B cell (primary cell): ENCODE results near the gene DEXI. TPM values are rescaled to one million over a fixed set of nuclear protein-coding genes. Genes with fewer than 3 reads are reported as not detected.
"Not testable (repeated sequence)": the region's sequence is repeated elsewhere in the genome, so short reads cannot be mapped to it uniquely, and the experiment has no call there.

Source experiments
- ATAC-seq: fragments of 200-7000 bp; cut with Tn5 transposase; one replicate; pipeline ENCODE4 v1.10.0; 2021; ENCODE audit warnings: low read depth, mild to moderate bottlenecking, moderate number of reproducible peaks, moderate library complexity
- CTCF ChIA-PET: fragments of 350-600 bp; sonication (Branson Sonifier 250); formaldehyde crosslinking; loops from one replicate; lab custom pipeline; 2021; ENCODE audit warnings: antibody characterized with exemption, inconsistent platforms; lab: Charles Lee
- POLR2A ChIA-PET: fragments of 350-600 bp; sonication (Branson Sonifier 250); formaldehyde crosslinking; loops from one replicate; lab custom pipeline; 2021; ENCODE audit warnings: antibody characterized with exemption; lab: Charles Lee
- DNase-seq: peaks from one replicate; pipeline ENCODE4 v3.0.0; 2013
- H2AFZ ChIP-seq: 2 replicates; pipeline ENCODE4 v1.6.1; 2012; ENCODE audit warnings: mild to moderate bottlenecking, low read depth, low read length; ENCODE audit not compliant: insufficient read depth, poor library complexity, severe bottlenecking
- H3K27ac ChIP-seq, 2 donors: 1 replicate in 1 of 2; 2 replicates in 1 of 2; pipeline ENCODE4 v1.5.1; 2012 to 2013; ENCODE audit warnings: low read length in 2 of 2, mild to moderate bottlenecking in 2 of 2, moderate library complexity in 1 of 2
- H3K27me3 ChIP-seq, 4 experiments: fragments of 200-600 bp in 1 of 4; sonication (generic) in 1 of 4; replicated peaks in 1 of 4; 1 replicate in 2 of 4; 2 replicates in 2 of 4; pipeline versions ENCODE4 v1.6.1 to v1.7.0; 2013 to 2016; ENCODE audit warnings: low read length in 3 of 4, mild to moderate bottlenecking in 2 of 4, mixed read lengths in 1 of 4, moderate library complexity in 1 of 4; ENCODE audit not compliant: insufficient read depth in 4 of 4, control insufficient read depth in 3 of 4; ENCODE audit errors: control extremely low read depth in 1 of 4
- H3K36me3 ChIP-seq, 2 experiments: replicated peaks in 1 of 2; 1 replicate in 1 of 2; 2 replicates in 1 of 2; pipeline versions ENCODE4 v1.6.1 to v1.7.1; 2013; ENCODE audit warnings: low read length in 1 of 2; ENCODE audit not compliant: insufficient read depth in 2 of 2, control insufficient read depth in 1 of 2; ENCODE audit errors: control extremely low read depth in 1 of 2, extremely low read depth in 1 of 2
- H3K4me1 ChIP-seq, 2 donors: fragments of 200-600 bp in 1 of 2; sonication (generic) in 1 of 2; 1 replicate in 1 of 2; 2 replicates in 1 of 2; pipeline versions ENCODE4 v1.5.1 to v1.6.1; 2013 to 2017; ENCODE audit warnings: low read length in 2 of 2; ENCODE audit not compliant: control insufficient read depth in 2 of 2, insufficient read depth in 2 of 2
- H3K4me2 ChIP-seq: replicated peaks from 2 replicates; pipeline ENCODE3; 2012; ENCODE audit warnings: mild to moderate bottlenecking, low read depth, low read length; ENCODE audit not compliant: poor library complexity, severe bottlenecking
- H3K4me3 ChIP-seq, 5 experiments: fragments of 200-600 bp in 1 of 5; sonication (generic) in 1 of 5; 1 replicate in 3 of 5; 2 replicates in 2 of 5; pipeline versions ENCODE4 v1.5.1 to v1.7.0; 2011 to 2016; ENCODE audit warnings: low read length in 4 of 5, mild to moderate bottlenecking in 4 of 5, low read depth in 2 of 5, control low read depth in 1 of 5, moderate library complexity in 1 of 5; ENCODE audit not compliant: insufficient read depth in 1 of 5; ENCODE audit errors: control extremely low read depth in 1 of 5, extremely low read depth in 1 of 5
- H3K79me2 ChIP-seq: fragments of 200-600 bp; sonication (generic); one replicate; pipeline ENCODE4 v1.6.0; 2016; ENCODE audit warnings: low read length; ENCODE audit not compliant: control insufficient read depth, insufficient read depth
- H3K9ac ChIP-seq: fragments of 200-600 bp; sonication (generic); 2 replicates; pipeline ENCODE4 v1.6.1; 2017; ENCODE audit warnings: mild to moderate bottlenecking, low read length, moderate library complexity
- H3K9me3 ChIP-seq, 3 donors: one replicate each; pipeline versions ENCODE4 v1.6.1 to v1.7.1; 2013; ENCODE audit warnings: low read length in 2 of 3; ENCODE audit not compliant: control insufficient read depth in 2 of 3, insufficient read depth in 1 of 3; ENCODE audit errors: control extremely low read depth in 1 of 3
- H4K20me1 ChIP-seq: 2 replicates; pipeline ENCODE4 v1.6.0; 2012; ENCODE audit warnings: mild to moderate bottlenecking, low read length; ENCODE audit not compliant: insufficient read depth, control insufficient read depth, poor library complexity, severe bottlenecking
- H3K27ac Mint-ChIP-seq: one replicate; pipeline ENCODE4 v1.8.0; 2021; ENCODE audit warnings: mixed read lengths
- H3K27me3 Mint-ChIP-seq: one replicate; pipeline ENCODE4 v1.8.0; 2021; ENCODE audit warnings: mixed read lengths
- H3K4me1 Mint-ChIP-seq: one replicate; pipeline ENCODE4 v1.8.0; 2021; ENCODE audit warnings: mixed read lengths
- H3K4me3 Mint-ChIP-seq: one replicate; pipeline ENCODE4 v1.8.0; 2021; ENCODE audit warnings: mixed read lengths
- H3K9me3 Mint-ChIP-seq: one replicate; pipeline ENCODE4 v1.8.0; 2022; ENCODE audit warnings: mixed read lengths; ENCODE audit not compliant: insufficient read depth
- CTCF ChIP-seq: fragments of 200-600 bp; IDR thresholded peaks from one replicate; pipeline ENCODE4 v1.8.0; 2022; ENCODE audit warnings: antibody characterized with exemption, mild to moderate bottlenecking
- EZH2 ChIP-seq: IDR thresholded peaks from 2 replicates; pipeline ENCODE4 v1.6.1; 2012; ENCODE audit warnings: borderline replicate concordance, low read depth, mild to moderate bottlenecking, moderate library complexity, low read length; ENCODE audit not compliant: insufficient read depth, poor library complexity, severe bottlenecking
- WGBS: methylation state at CpG from one replicate; pipeline ENCODE4 v1.1.5; 2013; ENCODE audit warnings: missing lambda C conversion rate; ENCODE audit not compliant: insufficient coverage; 5-methylcytosine and 5-hydroxymethylcytosine counted together
- intact Hi-C: fragments of 100-400 bp; cut with micrococcal nuclease; formaldehyde crosslinking; loops from one replicate; pipeline ENCODE4 v1.10.0; 2022
- polyA plus RNA-seq: library from polyadenylated mRNA; depleted of rRNA; stranded (reverse); fragments of >200 nt; gene quantifications from 2 replicates; pipeline ENCODE4 v1.2.3, GENCODE V29; 2012
- total RNA-seq, 2 donors: library from RNA; stranded (reverse); fragments of 120-200 nt in 1 of 2; gene quantifications; 1 replicate in 1 of 2; 2 replicates in 1 of 2; pipeline versions ENCODE4 v1.2.3 to v1.2.4, GENCODE V29; 2013 to 2022

The DEXI gene
- total and polyA plus RNA-seq, 2 donors (not counting 1 experiment from before 2014, with no cell fraction given) = 9.1 to 17.7 TPM

- H3K36me3 ChIP-seq = peaks cover 1 to 79% of the 10 kb centered on the region in 2 experiments
- no peak overlapping the region for H3K4me3 ChIP-seq
- WGBS = 93% methylated on average over 2 of the region's 3 CpGs
- H3K27ac ChIP-seq = no peak overlapping the region
- H3K9me3 ChIP-seq = no peaks in the 10 kb centered on the region
- peaks cover 36% of the 10 kb centered on the region for H3K4me1 Mint-ChIP-seq
- intact Hi-C loops = loop anchor here (10.0 kb wide), 3 partner anchors 566 to 716 kb away; partner anchors contain the start of gene LITAF
- ChIA-PET POLR2A (interaction anchor here (0.5 to 1.1 kb wide), 3 partner anchors 12 to 830 kb away, joined by 3 read pairs; no protein-coding TSS in a partner anchor), CTCF (interaction anchor here (1.0 to 11.4 kb wide), 11 partner anchors 11 to 564 kb away, joined by 3 to 142 read pairs (median 5); no protein-coding TSS in a partner anchor)
- DNase-seq = no peak
- H3K27ac Mint-ChIP-seq = peak overlapping the region; percentile 21
- H3K4me1 ChIP-seq = peaks cover 23 to 27% of the 10 kb centered on the region in 2 donors
- TF ChIP-seq CTCF (no peak), EZH2 (no peak)
- H2AFZ ChIP-seq = no peak overlapping the region
- no peaks in the 10 kb centered on the region for H3K9me3 Mint-ChIP-seq
- H3K27me3 ChIP-seq = no peaks in the 10 kb centered on the region
- H3K4me3 Mint-ChIP-seq = no peak overlapping the region
- peaks cover 15% of the 10 kb centered on the region for H4K20me1 ChIP-seq
- no peak overlapping the region for H3K9ac ChIP-seq
- H3K27me3 Mint-ChIP-seq = no peaks in the 10 kb centered on the region
- no peak for ATAC-seq
- no peak overlapping the region for H3K4me2 ChIP-seq
- peaks cover 44% of the 10 kb centered on the region for H3K79me2 ChIP-seq
Observed at GRCh38 chr16:10968498-10968897, 26.2 kb upstream of the DEXI start.

DNA sequence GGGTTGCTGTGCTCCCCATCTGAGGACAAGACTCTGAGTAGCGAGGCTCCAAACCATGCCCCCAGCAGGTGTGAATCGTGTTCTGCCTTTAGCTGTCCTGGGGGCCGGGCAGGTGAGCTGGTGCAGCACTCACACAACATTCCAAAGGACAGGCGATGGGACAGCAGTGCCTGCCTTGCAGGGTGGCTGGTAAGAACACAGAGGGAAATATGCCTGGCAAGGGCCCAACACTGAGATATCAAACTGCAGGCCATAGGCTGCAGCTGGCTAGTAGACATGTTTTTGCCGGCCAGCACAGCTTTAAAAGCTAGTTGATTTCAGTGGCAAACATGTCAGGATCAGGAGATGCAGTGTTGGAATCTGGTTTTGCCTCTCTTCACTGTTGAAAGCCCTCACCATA, 25.7 kb upstream of the DEXI start:
- no peaks in the 10 kb centered on the region for H3K9me3 Mint-ChIP-seq
- H3K9me3 ChIP-seq = no peaks in the 10 kb centered on the region
- ATAC-seq (no peak), DNase-seq (no peak)
- WGBS = 100% methylated on average over 5 of the region's 5 CpGs
- H3K4me3 Mint-ChIP-seq = no peak overlapping the region
- intact Hi-C loops = loop anchor here (10.0 kb wide), 3 partner anchors 567 to 717 kb away; partner anchors contain the start of gene LITAF
- H3K27me3 Mint-ChIP-seq = no peaks in the 10 kb centered on the region
- no peak overlapping the region for H3K4me2 ChIP-seq
- peaks cover 39% of the 10 kb centered on the region for H3K4me1 Mint-ChIP-seq
- H3K27ac Mint-ChIP-seq = peak overlapping the region; percentile 42
- H3K27me3 ChIP-seq = no peaks in the 10 kb centered on the region
- peaks cover 49% of the 10 kb centered on the region for H3K79me2 ChIP-seq
- peaks cover 1 to 80% of the 10 kb centered on the region in 2 experiments for H3K36me3 ChIP-seq
- H4K20me1 ChIP-seq = peaks cover 17% of the 10 kb centered on the region
- no peak overlapping the region for H3K4me3 ChIP-seq
- ChIA-PET CTCF (interaction anchor here (1.0 to 11.4 kb wide), 11 partner anchors 10 to 844 kb away, joined by 3 to 142 read pairs (median 5); no protein-coding TSS in a partner anchor), POLR2A (interaction anchor here (0.6 to 1.1 kb wide), 3 partner anchors 13 to 831 kb away, joined by 3 read pairs; no protein-coding TSS in a partner anchor)
- H3K9ac ChIP-seq = no peak overlapping the region
- no peak overlapping the region for H2AFZ ChIP-seq
- H3K27ac ChIP-seq = no peak overlapping the region
- H3K4me1 ChIP-seq = peaks cover 23 to 27% of the 10 kb centered on the region in 2 donors
- no peak for TF ChIP-seq EZH2

DNA sequence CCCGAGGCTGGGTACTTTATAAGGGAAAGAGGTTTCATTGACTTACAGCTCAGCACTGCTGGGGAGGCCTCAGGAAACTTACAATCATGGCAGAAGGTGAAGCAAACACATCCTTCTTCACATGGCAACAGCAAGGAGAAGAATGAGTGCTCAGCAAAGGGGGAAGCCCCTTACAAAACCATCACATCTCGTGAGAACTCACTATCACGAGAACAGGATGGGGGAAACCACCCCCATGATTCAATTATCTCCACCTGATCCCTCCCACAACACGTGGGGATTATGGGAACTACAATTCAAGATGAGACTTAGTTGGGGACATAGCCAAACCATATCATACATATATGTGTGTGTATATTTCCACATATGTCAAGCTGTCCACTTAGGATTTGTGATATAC, 24.3 kb upstream of the DEXI start:
- H3K9me3 ChIP-seq, H3K27me3 ChIP-seq, H3K4me2 ChIP-seq, H3K9me3 Mint-ChIP-seq, H3K4me3 ChIP-seq, H2AFZ ChIP-seq, H3K27me3 Mint-ChIP-seq, H3K27ac ChIP-seq, ATAC-seq, H3K9ac ChIP-seq: not testable (repeated sequence)
- H3K79me2 ChIP-seq = peaks cover 43% of the 10 kb centered on the region
- intact Hi-C loops = loop anchor here (10.0 kb wide), 3 partner anchors 568 to 718 kb away; partner anchors contain the start of gene LITAF
- DNase-seq = peak; percentile 59
- H3K4me1 ChIP-seq = peaks cover 23 to 27% of the 10 kb centered on the region in 2 donors
- ChIA-PET POLR2A (interaction anchor here (3.6 kb wide), 1 partner anchor 289 kb away, joined by 32 read pairs; the partner anchor contains the start of gene SOCS1), CTCF (interaction anchor here (0.9 to 11.4 kb wide), 12 partner anchors 9 to 565 kb away, joined by 3 to 142 read pairs (median 8); no protein-coding TSS in a partner anchor)
- Mint-ChIP-seq H3K4me1 (peaks cover 39% of the 10 kb centered on the region), H3K27ac (peak overlapping the region; percentile 86), H3K4me3 (peak overlapping the region; percentile 62)
- peaks cover 0 to 79% of the 10 kb centered on the region in 2 experiments for H3K36me3 ChIP-seq
- peaks cover 12% of the 10 kb centered on the region for H4K20me1 ChIP-seq
- 70% methylated on average over 1 of the region's 4 CpGs for WGBS
